ENCODE data around the gene ALG2. TPM values are rescaled to one million over a fixed set of nuclear protein-coding genes. Genes with fewer than 3 reads are reported as not detected.
"Not testable (repeated sequence)": the region's sequence is repeated elsewhere in the genome, so short reads cannot be mapped to it uniquely, and the experiment has no call there.

ALG2 gene
- total RNA-seq, 1 donor from 2014 or later, result 39.0 TPM

DNA sequence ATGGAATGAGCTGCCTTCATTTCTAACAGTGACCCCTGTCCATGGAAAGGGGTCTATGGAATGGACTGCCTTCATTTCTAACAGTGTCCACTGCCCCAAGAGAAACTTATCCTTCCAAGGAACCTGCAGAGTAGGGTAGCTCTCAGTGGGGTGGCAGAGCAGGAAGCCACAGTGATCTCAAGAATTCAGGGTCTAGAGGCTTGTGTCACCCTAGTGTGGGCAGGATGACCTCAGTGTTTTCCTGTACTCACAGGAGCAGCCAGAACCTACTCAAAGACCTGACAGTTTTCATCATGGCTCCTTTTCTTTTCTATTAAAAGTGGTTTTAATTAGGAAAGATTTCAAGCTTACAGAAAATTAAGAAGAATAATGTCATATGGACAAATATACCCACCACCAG, 27.9 kb upstream of the ALG2 start:
- H3K36me3 Mint-ChIP-seq (ENCODE audit: insufficient read depth), result no peaks in the 10 kb centered on the region
- H3K9me3 Mint-ChIP-seq (ENCODE audit: low read depth), result no peaks in the 10 kb centered on the region
- no peak for DNase-seq (ENCODE audit: low spot score, unreplicated experiment)

DNA sequence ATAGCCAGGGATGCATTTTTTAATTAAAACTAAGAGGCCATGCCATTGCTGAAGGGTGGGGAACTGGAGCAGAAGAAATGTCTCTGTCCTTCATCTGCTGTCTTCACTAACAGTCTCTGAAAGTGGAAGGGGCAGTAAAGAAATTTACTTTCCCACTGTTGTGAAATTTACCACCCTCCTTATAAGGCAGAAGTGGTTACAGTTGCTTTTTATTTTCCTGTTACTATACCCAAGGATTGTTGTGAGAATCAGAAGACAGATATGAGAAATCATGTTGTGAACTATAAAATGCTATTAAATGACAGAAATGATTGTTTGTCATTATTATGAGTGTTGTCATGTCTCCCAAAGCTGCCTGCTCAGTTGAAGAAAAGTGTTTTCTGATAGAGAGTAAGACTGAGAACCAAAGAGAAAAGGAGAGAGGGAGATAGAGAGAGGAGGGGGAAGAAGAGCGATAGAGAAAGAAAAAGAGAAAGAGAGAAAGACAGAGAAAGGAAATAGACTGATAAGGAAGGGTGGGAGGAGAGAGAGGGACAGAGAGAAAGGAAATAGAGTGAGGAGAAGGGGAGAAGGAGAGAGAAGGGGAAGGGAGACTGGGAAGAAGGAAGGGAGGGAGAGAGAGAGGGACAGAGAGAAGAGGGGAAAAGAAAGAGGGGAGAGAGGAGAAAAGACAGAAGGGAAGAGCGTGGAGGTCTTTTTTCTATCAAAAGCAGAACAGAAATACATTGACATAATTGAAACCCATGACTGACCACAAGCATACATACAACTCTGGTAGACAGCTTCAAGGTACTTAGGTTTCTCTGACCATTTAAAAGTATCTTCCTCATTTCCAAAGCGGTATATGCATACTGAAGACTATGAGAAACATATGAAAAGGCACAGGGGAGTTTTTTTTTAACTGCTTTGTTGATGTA, 22.9 kb upstream of the ALG2 start:
- no peaks in the 10 kb centered on the region for H3K4me1 Mint-ChIP-seq (ENCODE audit: low read depth)
- DNase-seq (ENCODE audit: low spot score, unreplicated experiment), result no peak
- H3K36me3 Mint-ChIP-seq (ENCODE audit: insufficient read depth), result peaks cover 10% of the 10 kb centered on the region
- no peaks in the 10 kb centered on the region for H3K27me3 Mint-ChIP-seq
- H3K9me3 Mint-ChIP-seq (ENCODE audit: low read depth), result no peaks in the 10 kb centered on the region
- no peak overlapping the region for H3K27ac Mint-ChIP-seq
- H3K4me3 Mint-ChIP-seq (ENCODE audit: low read depth), result no peak overlapping the region
- TF ChIP-seq, protein P1, sequence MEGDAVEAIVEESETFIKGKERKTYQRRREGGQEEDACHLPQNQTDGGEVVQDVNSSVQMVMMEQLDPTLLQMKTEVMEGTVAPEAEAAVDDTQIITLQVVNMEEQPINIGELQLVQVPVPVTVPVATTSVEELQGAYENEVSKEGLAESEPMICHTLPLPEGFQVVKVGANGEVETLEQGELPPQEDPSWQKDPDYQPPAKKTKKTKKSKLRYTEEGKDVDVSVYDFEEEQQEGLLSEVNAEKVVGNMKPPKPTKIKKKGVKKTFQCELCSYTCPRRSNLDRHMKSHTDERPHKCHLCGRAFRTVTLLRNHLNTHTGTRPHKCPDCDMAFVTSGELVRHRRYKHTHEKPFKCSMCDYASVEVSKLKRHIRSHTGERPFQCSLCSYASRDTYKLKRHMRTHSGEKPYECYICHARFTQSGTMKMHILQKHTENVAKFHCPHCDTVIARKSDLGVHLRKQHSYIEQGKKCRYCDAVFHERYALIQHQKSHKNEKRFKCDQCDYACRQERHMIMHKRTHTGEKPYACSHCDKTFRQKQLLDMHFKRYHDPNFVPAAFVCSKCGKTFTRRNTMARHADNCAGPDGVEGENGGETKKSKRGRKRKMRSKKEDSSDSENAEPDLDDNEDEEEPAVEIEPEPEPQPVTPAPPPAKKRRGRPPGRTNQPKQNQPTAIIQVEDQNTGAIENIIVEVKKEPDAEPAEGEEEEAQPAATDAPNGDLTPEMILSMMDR (IDR thresholded peaks at IDR 0.05; ENCODE audit: unreplicated experiment), result no peak

More for the DNA sequence above, 27.9 kb upstream of the ALG2 start:
- TF ChIP-seq, protein P1 (IDR thresholded peaks at IDR 0.05; ENCODE audit: unreplicated experiment), result no peak
- Mint-ChIP-seq H3K27ac (no peak overlapping the region), H3K4me3 (ENCODE audit: low read depth) (no peak overlapping the region), H3K27me3 (no peaks in the 10 kb centered on the region), H3K4me1 (ENCODE audit: low read depth) (no peaks in the 10 kb centered on the region)

DNA sequence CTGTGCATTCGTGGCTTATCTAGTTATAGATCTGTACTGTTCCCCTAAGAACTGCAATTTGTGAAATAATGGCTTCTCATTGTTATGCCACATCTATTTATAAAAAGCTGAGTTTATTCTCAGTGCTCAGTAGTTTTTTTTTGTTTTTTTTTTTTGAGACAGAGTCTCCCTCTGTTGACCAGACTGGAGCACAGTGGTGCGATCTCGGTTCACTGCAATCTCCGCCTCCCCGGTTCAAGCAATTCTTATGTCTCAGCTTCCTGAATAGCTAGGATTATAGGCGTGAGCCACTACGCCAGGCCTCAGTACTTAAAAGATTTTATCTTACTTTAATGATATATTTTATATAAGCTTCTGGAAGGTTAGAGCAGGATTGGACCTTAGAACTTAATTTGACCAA, 19.4 kb upstream of the ALG2 start:
- peaks cover 8% of the 10 kb centered on the region for H3K4me1 Mint-ChIP-seq (ENCODE audit: low read depth)
- H3K36me3 Mint-ChIP-seq (ENCODE audit: insufficient read depth), result peaks cover 16% of the 10 kb centered on the region
- H3K9me3 Mint-ChIP-seq (ENCODE audit: low read depth), result peaks cover 3% of the 10 kb centered on the region
- no peaks in the 10 kb centered on the region for H3K27me3 Mint-ChIP-seq
- no peak for DNase-seq (ENCODE audit: low spot score, unreplicated experiment)
- H3K27ac Mint-ChIP-seq, result no peak overlapping the region
- TF ChIP-seq, protein P1 (IDR thresholded peaks at IDR 0.05; ENCODE audit: unreplicated experiment), result no peak
- no peak overlapping the region for H3K4me3 Mint-ChIP-seq (ENCODE audit: low read depth)

DNA sequence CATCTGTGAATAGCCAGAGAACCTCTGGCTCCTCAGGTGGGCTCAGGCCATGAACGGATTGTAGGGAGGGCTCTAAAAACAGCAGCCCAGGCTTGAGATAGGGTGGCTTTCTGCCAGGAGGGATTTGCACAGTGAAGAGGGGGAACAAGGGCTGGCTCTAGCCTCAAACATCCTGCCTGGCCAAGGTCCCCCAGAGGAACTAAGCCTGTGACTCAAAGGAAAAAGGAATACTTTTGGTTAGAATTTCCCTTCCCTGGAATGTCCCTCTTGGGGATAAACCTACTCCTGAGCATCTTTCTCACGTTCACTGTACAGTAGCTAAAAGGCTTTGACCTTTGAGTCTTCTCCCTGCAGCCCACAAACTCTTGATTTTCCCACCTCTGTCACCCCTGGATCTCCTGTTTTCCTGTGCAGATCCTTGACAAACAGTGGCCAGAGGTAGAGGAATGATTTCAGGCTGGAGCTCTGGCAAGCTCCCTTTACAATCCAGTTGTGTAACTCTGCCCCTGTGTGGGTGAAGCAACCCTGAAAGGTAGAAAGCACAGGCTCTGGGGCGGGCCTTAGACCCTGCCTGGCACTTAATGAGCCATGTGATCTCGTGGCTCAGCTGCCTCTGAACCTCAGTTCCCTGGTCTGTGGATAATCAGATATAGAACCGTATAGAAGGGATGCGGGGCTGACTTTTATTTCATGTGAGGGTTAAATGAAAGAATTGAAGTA, 17.8 kb upstream of the ALG2 start:
- TF ChIP-seq, protein P1 (IDR thresholded peaks at IDR 0.05; ENCODE audit: unreplicated experiment), result no peak

DNA sequence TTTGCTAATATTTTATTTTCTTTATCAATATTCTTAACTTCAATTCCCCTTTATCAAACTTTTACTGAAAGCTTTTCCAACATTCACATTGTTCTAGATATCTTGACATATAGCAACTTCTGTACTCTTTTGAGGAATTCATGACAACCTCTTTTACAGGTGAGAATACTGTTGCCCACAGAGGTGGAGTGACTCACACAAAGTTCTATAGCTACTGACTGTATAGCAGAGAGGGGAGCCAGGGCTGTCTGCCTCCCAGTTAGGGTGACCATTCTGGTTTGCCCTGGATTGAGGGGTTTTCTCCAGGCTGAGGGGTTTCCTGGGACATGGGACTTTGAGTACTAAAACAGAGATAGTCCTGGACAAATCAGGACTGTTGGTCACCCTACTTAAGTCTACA, 16.6 kb upstream of the ALG2 start:
- Mint-ChIP-seq H3K4me1 (ENCODE audit: low read depth) (peaks cover 12% of the 10 kb centered on the region), H3K9me3 (ENCODE audit: low read depth) (peaks cover 3% of the 10 kb centered on the region), H3K4me3 (ENCODE audit: low read depth) (no peak overlapping the region), H3K36me3 (ENCODE audit: insufficient read depth) (peaks cover 16% of the 10 kb centered on the region), H3K27me3 (no peaks in the 10 kb centered on the region), H3K27ac (no peak overlapping the region)
- TF ChIP-seq, protein P1 (IDR thresholded peaks at IDR 0.05; ENCODE audit: unreplicated experiment), result no peak
- DNase-seq (ENCODE audit: low spot score, unreplicated experiment), result no peak

More for the DNA sequence above, 17.8 kb upstream of the ALG2 start:
- H3K27ac Mint-ChIP-seq, result no peak overlapping the region
- DNase-seq (ENCODE audit: low spot score, unreplicated experiment), result no peak
- peaks cover 12% of the 10 kb centered on the region for H3K4me1 Mint-ChIP-seq (ENCODE audit: low read depth)
- no peak overlapping the region for H3K4me3 Mint-ChIP-seq (ENCODE audit: low read depth)
- peaks cover 16% of the 10 kb centered on the region for H3K36me3 Mint-ChIP-seq (ENCODE audit: insufficient read depth)
- H3K9me3 Mint-ChIP-seq (ENCODE audit: low read depth), result peaks cover 3% of the 10 kb centered on the region
- H3K27me3 Mint-ChIP-seq, result no peaks in the 10 kb centered on the region

DNA sequence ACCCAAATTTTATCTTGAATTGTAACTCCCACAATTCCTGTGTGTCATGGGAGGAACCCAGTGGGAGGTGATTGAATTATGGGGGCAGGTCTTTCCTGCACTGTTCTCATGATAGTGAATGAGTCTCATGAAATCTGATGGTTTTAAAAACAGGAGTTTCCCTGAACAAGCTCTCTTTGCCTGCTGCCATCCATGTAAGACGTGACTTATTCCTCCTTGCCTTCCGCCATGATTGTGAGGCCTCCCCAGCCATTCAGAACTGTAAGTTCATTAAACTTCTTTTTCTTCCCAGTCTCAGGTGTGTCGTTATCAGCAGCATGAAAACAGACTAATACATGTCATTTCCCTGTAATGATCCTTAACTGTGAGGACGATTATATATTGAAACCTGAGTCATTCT, 16.1 kb upstream of the ALG2 start:
- Mint-ChIP-seq H3K36me3 (ENCODE audit: insufficient read depth) (peaks cover 18% of the 10 kb centered on the region), H3K27ac (peak overlapping the region; percentile 79), H3K4me1 (ENCODE audit: low read depth) (peaks cover 12% of the 10 kb centered on the region)
- H3K4me3 Mint-ChIP-seq (ENCODE audit: low read depth); H3K27me3 Mint-ChIP-seq; DNase-seq (ENCODE audit: low spot score, unreplicated experiment); H3K9me3 Mint-ChIP-seq (ENCODE audit: low read depth): not testable (repeated sequence)
